DOHH2 (cell line): ENCODE data around the gene SPAST.

ENCODE experiments used
- EZH2phosphoT487 ChIP-seq: fragments of 200-600 bp; sonication (generic); IDR thresholded peaks from 2 replicates; pipeline ENCODE4 v1.6.1; 2017; ENCODE audit warnings: borderline replicate concordance, mild to moderate bottlenecking, antibody characterized with exemption, low read length, moderate library complexity, mixed read lengths
- TF ChIP-seq, protein P1 (sequence below): fragments of 200-600 bp; sonication (generic); IDR thresholded peaks from one replicate; pipeline ENCODE4 v1.5.1; 2014; ENCODE audit warnings: antibody characterized with exemption, mild to moderate bottlenecking, low read depth, low read length; ENCODE audit not compliant: poor library complexity, severe bottlenecking

DNA sequence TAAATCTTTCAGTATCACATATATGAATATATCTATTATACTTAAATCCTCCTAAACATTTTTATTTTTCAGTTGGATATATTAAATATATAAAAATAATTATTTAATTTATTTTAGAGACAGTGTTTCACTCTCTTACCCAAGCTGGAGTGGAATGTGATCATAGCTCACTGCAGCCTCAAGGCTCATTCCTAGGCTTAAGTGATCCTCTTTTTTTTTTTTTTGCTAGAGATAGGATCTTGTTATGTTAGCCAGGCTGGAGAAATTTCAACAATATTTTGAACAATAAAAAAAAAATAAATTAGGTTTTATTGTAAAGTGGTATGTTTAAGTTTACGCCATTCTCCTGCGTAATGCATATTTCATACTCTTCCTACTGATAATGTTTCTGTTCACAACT lies 4.2 kb downstream of the SPAST start:
- TF ChIP-seq, protein P1, sequence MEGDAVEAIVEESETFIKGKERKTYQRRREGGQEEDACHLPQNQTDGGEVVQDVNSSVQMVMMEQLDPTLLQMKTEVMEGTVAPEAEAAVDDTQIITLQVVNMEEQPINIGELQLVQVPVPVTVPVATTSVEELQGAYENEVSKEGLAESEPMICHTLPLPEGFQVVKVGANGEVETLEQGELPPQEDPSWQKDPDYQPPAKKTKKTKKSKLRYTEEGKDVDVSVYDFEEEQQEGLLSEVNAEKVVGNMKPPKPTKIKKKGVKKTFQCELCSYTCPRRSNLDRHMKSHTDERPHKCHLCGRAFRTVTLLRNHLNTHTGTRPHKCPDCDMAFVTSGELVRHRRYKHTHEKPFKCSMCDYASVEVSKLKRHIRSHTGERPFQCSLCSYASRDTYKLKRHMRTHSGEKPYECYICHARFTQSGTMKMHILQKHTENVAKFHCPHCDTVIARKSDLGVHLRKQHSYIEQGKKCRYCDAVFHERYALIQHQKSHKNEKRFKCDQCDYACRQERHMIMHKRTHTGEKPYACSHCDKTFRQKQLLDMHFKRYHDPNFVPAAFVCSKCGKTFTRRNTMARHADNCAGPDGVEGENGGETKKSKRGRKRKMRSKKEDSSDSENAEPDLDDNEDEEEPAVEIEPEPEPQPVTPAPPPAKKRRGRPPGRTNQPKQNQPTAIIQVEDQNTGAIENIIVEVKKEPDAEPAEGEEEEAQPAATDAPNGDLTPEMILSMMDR: no peak
- TF ChIP-seq EZH2phosphoT487: no peak
